ENCODE data around the gene THRSP.

DNA sequence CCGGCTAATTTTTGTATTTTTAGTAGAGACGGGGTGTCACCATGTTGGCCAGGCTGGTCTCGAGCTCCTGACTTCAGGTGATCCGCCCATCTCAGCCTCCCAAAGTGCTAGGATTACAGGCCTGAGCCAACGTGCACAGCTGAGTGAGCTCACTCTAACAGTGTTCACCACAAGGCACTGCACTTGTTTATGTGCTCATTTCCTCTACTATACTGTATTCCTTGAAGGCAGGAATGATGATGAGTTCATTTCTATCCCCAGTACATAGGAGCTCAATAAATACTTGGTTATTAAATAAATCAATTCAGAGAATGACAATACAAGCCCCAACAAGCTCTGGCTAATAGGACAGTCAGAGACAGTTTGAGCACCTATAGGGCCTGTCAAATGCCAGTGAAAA is 46.7 kb downstream of the THRSP start:
- TF ChIP-seq, protein P1, sequence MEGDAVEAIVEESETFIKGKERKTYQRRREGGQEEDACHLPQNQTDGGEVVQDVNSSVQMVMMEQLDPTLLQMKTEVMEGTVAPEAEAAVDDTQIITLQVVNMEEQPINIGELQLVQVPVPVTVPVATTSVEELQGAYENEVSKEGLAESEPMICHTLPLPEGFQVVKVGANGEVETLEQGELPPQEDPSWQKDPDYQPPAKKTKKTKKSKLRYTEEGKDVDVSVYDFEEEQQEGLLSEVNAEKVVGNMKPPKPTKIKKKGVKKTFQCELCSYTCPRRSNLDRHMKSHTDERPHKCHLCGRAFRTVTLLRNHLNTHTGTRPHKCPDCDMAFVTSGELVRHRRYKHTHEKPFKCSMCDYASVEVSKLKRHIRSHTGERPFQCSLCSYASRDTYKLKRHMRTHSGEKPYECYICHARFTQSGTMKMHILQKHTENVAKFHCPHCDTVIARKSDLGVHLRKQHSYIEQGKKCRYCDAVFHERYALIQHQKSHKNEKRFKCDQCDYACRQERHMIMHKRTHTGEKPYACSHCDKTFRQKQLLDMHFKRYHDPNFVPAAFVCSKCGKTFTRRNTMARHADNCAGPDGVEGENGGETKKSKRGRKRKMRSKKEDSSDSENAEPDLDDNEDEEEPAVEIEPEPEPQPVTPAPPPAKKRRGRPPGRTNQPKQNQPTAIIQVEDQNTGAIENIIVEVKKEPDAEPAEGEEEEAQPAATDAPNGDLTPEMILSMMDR (IDR thresholded peaks at IDR 0.05) = no peak
- TF ChIP-seq EP300 (IDR thresholded peaks at IDR 0.05; ENCODE audit: low read depth) (no peak), POLR2AphosphoS5 (IDR thresholded peaks at IDR 0.05) (no peak), POLR2A (IDR thresholded peaks at IDR 0.05) (no peak)
